Endometrial microvascular endothelial cells (primary cell): ENCODE measurements around the gene GDF2. TPM values are rescaled to one million over a fixed set of nuclear protein-coding genes. Genes with fewer than 3 reads are reported as not detected.

Experiments used
- in situ Hi-C: cut with HindIII; loops from 2 replicates; pipeline ENCODE4 v1.10.0; 2017; ENCODE audit warnings: low sequenced_read_pairs, low pct_unique_long_range_greater_than_20kb; ENCODE audit errors: inconsistent ontology term
- total RNA-seq: library from RNA; depleted of rRNA; stranded (reverse); fragments of >200 nt; gene quantifications from one replicate; pipeline ENCODE4 v1.2.3, GENCODE V29; 2015; ENCODE audit errors: inconsistent ontology term

The GDF2 gene
- total RNA-seq, 1 donor from 2014 or later: not detected

GRCh38 chr10:47307381-47307780 is 14.9 kb upstream of the GDF2 start:
- in situ Hi-C loops: no loop called here

GRCh38 chr10:47308775-47309174 is 13.5 kb upstream of the GDF2 start:
- in situ Hi-C loops: no loop called here

GRCh38 chr10:47309408-47310089 is 12.7 kb upstream of the GDF2 start:
- in situ Hi-C loops: no loop called here

- in situ Hi-C loops: no loop called here
Observed at GRCh38 chr10:47310090-47310505, 12.2 kb upstream of the GDF2 start.

GRCh38 chr10:47311193-47311931 is 10.9 kb upstream of the GDF2 start:
- in situ Hi-C loops: no loop called here

GRCh38 chr10:47311932-47312662 is 10.2 kb upstream of the GDF2 start:
- in situ Hi-C loops: no loop called here

- in situ Hi-C loops: no loop called here
Observed at GRCh38 chr10:47312663-47312995, 9.6 kb upstream of the GDF2 start.

- in situ Hi-C loops: no loop called here
Observed at GRCh38 chr10:47314416-47314970, 7.8 kb upstream of the GDF2 start.

- in situ Hi-C loops: no loop called here
Observed at GRCh38 chr10:47315421-47315820, 6.8 kb upstream of the GDF2 start.

- in situ Hi-C loops: no loop called here
Observed at GRCh38 chr10:47316131-47316530, 6.1 kb upstream of the GDF2 start.

- in situ Hi-C loops: no loop called here
Observed at GRCh38 chr10:47317251-47317650, 5.0 kb upstream of the GDF2 start.

- in situ Hi-C loops: no loop called here
Observed at GRCh38 chr10:47318706-47319105, 3.5 kb upstream of the GDF2 start.

GRCh38 chr10:47319784-47320183 is 2.5 kb upstream of the GDF2 start:
- in situ Hi-C loops: no loop called here

- in situ Hi-C loops: no loop called here
Observed at GRCh38 chr10:47320812-47321211, 1.4 kb upstream of the GDF2 start.

- in situ Hi-C loops: no loop called here
Observed at GRCh38 chr10:47321521-47322195, 596 bp upstream of the GDF2 start.

GRCh38 chr10:47323087-47323486 is 833 bp downstream of the GDF2 start:
- in situ Hi-C loops: no loop called here

GRCh38 chr10:47323636-47324296 is 1.5 kb downstream of the GDF2 start:
- in situ Hi-C loops: no loop called here

GRCh38 chr10:47325303-47326291 is 3.3 kb downstream of the GDF2 start:
- in situ Hi-C loops: no loop called here
